ENCODE measurements around the gene CENPB. TPM values are rescaled to one million over a fixed set of nuclear protein-coding genes. Genes with fewer than 3 reads are reported as not detected.

The CENPB gene
- total RNA-seq, 1 experiment from 2014 or later = 84.3 TPM

DNA sequence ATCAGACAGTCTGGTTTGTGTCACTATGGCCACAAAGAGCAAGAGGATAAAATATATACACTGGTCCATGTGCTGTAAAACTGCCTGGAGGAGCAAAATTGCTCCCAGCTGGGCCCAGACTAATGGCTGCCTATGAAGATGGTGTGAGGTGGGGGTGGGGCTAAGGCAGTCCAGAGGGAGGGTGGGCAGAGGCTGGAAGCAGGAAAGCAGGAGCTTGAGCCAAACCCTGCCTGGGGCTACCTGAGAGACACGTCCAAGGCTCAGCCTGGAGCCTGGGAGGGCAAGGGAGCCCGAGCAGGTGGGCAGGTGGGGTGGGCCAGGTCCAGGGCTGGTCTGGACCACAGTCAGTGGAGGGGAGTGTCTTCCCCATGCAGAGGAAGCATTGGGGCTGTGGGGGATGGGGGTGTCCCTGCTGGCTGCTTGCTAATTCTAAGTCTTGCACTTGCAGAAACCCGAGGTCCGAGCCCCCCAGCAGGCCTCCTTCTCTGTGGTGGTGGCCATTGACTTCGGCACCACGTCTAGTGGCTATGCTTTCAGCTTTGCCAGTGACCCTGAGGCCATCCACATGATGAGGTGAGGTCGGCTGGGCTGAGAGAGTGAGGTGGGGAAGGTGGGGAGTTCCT lies 44.6 kb downstream of the CENPB start:
- BruUV-seq (replicated peaks) = no TSS peak
- intact Hi-C loops (cut with micrococcal nuclease; ENCODE audit: unreplicated experiment) = no loop called here
- no peaks in the 10 kb centered on the region for H3K36me3 Mint-ChIP-seq (ENCODE audit: insufficient read depth, unreplicated experiment)
- Histone ChIP-seq H3K9me3 (no peaks in the 10 kb centered on the region), H3K27me3 (replicated peaks; ENCODE audit: control insufficient read depth, insufficient read depth, low read length) (no peaks in the 10 kb centered on the region), H3K4me1 (peaks cover 4% of the 10 kb centered on the region), H3K36me3 (ENCODE audit: control insufficient read depth, insufficient read depth, low read length) (no peaks in the 10 kb centered on the region), H3K4me3 (ENCODE audit: low read depth, low read length) (no peak overlapping the region)
- ChIA-PET POLR2A (no interaction called here), CTCF (interaction anchor here (1.0 kb wide), 1 partner anchor 8 kb away, joined by 5 read pairs; no protein-coding TSS in a partner anchor)
- no peaks in the 10 kb centered on the region for H3K9me3 Mint-ChIP-seq (ENCODE audit: unreplicated experiment)
- peaks cover 26% of the 10 kb centered on the region for H3K4me1 Mint-ChIP-seq (ENCODE audit: low read depth, unreplicated experiment)
- H3K27ac Mint-ChIP-seq (ENCODE audit: unreplicated experiment) = no peak overlapping the region
- TF ChIP-seq, protein P1, sequence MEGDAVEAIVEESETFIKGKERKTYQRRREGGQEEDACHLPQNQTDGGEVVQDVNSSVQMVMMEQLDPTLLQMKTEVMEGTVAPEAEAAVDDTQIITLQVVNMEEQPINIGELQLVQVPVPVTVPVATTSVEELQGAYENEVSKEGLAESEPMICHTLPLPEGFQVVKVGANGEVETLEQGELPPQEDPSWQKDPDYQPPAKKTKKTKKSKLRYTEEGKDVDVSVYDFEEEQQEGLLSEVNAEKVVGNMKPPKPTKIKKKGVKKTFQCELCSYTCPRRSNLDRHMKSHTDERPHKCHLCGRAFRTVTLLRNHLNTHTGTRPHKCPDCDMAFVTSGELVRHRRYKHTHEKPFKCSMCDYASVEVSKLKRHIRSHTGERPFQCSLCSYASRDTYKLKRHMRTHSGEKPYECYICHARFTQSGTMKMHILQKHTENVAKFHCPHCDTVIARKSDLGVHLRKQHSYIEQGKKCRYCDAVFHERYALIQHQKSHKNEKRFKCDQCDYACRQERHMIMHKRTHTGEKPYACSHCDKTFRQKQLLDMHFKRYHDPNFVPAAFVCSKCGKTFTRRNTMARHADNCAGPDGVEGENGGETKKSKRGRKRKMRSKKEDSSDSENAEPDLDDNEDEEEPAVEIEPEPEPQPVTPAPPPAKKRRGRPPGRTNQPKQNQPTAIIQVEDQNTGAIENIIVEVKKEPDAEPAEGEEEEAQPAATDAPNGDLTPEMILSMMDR (IDR thresholded peaks at IDR 0.05; ENCODE audit: insufficient read depth in 1 of 2, low read depth in 1 of 2, low read length in 1 of 2, severe bottlenecking in 1 of 2, unreplicated experiment in 1 of 2) = no peak
- no peak overlapping the region for H3K4me3 Mint-ChIP-seq (ENCODE audit: unreplicated experiment)
- no peaks in the 10 kb centered on the region for H3K27me3 Mint-ChIP-seq (ENCODE audit: insufficient read depth, unreplicated experiment)
- no peak for DNase-seq

DNA sequence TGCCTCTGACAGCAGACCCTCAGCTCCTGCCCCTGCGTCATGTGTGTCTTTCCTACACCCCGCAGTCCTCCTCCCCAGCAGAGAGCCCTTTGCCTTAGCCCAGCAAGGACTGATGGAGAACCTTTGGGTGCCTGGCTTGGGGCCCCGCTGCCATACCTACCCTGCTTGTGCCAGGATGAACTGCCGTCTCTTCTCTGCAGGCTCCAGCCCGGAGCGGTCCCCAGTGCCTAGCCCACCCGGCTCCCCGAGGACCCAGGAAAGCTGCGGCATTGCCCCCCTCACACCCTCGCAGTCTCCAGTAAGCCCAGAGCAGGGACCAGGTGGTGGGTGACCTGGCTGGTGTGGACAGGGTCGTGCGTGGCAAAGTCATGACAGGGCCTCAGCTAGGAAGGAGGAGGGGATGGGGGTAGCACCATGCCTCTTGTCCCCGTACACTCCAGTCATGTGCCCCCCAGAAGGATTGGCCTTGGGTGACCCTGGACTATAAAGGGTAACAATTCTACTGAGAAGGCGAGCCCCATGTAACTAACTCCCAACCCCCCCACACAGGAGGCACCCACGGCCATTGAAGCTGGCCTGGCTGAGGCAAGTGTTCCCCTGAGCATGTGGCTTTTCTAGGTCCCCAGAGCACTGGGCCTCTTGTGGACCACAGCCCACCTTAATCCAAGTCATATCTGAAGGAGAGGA lies 45.8 kb downstream of the CENPB start:
- TF ChIP-seq, protein P1 (IDR thresholded peaks at IDR 0.05; ENCODE audit: insufficient read depth in 1 of 2, low read depth in 1 of 2, low read length in 1 of 2, severe bottlenecking in 1 of 2, unreplicated experiment in 1 of 2) = no peak
- Mint-ChIP-seq H3K4me3 (ENCODE audit: unreplicated experiment) (no peak overlapping the region), H3K9me3 (ENCODE audit: unreplicated experiment) (no peaks in the 10 kb centered on the region), H3K4me1 (ENCODE audit: low read depth, unreplicated experiment) (peaks cover 26% of the 10 kb centered on the region), H3K36me3 (ENCODE audit: insufficient read depth, unreplicated experiment) (no peaks in the 10 kb centered on the region), H3K27ac (ENCODE audit: unreplicated experiment) (no peak overlapping the region), H3K27me3 (ENCODE audit: insufficient read depth, unreplicated experiment) (no peaks in the 10 kb centered on the region)
- ChIA-PET POLR2A (no interaction called here), CTCF (interaction anchor here (1.0 to 1.5 kb wide), 2 partner anchors 9 kb away, joined by 5 read pairs; no protein-coding TSS in a partner anchor)
- DNase-seq = no peak
- H3K9me3 ChIP-seq = no peaks in the 10 kb centered on the region
- no peak overlapping the region for H3K4me3 ChIP-seq (ENCODE audit: low read depth, low read length)
- intact Hi-C loops (cut with micrococcal nuclease; ENCODE audit: unreplicated experiment) = no loop called here
- BruUV-seq (replicated peaks) = no TSS peak
- no peaks in the 10 kb centered on the region for H3K27me3 ChIP-seq (replicated peaks; ENCODE audit: control insufficient read depth, insufficient read depth, low read length)
- peaks cover 5% of the 10 kb centered on the region for H3K4me1 ChIP-seq
- H3K36me3 ChIP-seq (ENCODE audit: control insufficient read depth, insufficient read depth, low read length) = no peaks in the 10 kb centered on the region

DNA sequence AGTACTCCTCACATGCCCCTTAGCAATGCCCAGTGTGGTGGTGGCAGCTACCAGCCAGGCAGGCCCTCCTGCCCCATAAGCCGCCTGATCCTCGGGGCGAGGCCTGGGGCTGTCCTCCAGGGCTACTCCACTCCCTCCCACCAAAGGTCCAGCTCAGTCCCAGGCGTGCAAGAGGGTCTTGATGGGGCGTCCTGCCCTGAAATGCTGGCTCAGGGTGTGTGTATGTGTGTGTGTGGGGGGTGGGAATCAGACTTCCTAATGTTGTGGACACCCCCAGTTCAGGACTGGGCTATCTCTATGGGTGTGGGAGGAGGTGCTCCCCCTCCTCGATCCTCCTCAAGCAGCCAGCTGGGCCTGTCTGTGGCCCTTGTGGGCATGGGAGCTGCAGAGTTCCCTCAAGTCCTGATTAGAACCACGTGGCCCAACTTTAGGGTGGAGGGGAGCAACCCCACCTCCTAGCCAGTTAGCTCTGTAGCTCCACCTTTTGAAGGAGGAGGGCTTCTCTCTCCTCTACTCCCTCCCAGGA lies 46.6 kb downstream of the CENPB start:
- no peak overlapping the region for H3K4me3 Mint-ChIP-seq (ENCODE audit: unreplicated experiment)
- intact Hi-C loops (cut with micrococcal nuclease; ENCODE audit: unreplicated experiment) = no loop called here

More for the DNA sequence above, 46.6 kb downstream of the CENPB start:
- Histone ChIP-seq H3K36me3 (ENCODE audit: control insufficient read depth, insufficient read depth, low read length) (no peaks in the 10 kb centered on the region), H3K4me3 (ENCODE audit: low read depth, low read length) (no peak overlapping the region), H3K27me3 (replicated peaks; ENCODE audit: control insufficient read depth, insufficient read depth, low read length) (no peaks in the 10 kb centered on the region), H3K4me1 (peaks cover 8% of the 10 kb centered on the region), H3K9me3 (no peaks in the 10 kb centered on the region)
- no peaks in the 10 kb centered on the region for H3K9me3 Mint-ChIP-seq (ENCODE audit: unreplicated experiment)
- ChIA-PET CTCF (interaction anchor here (1.5 kb wide), 1 partner anchor 10 kb away, joined by 5 read pairs; no protein-coding TSS in a partner anchor), POLR2A (no interaction called here)
- H3K27ac Mint-ChIP-seq (ENCODE audit: unreplicated experiment) = no peak overlapping the region
- H3K4me1 Mint-ChIP-seq (ENCODE audit: low read depth, unreplicated experiment) = peaks cover 26% of the 10 kb centered on the region
- no peaks in the 10 kb centered on the region for H3K27me3 Mint-ChIP-seq (ENCODE audit: insufficient read depth, unreplicated experiment)
- no peak for DNase-seq
- no TSS peak for BruUV-seq (replicated peaks)
- TF ChIP-seq, protein P1 (IDR thresholded peaks at IDR 0.05; ENCODE audit: insufficient read depth in 1 of 2, low read depth in 1 of 2, low read length in 1 of 2, severe bottlenecking in 1 of 2, unreplicated experiment in 1 of 2) = no peak
- no peaks in the 10 kb centered on the region for H3K36me3 Mint-ChIP-seq (ENCODE audit: insufficient read depth, unreplicated experiment)
